Measurements from ENCODE around the gene IGF2R.

IGF2R gene

GRCh38 chr6:160031442-160031841, 62.6 kb downstream of the IGF2R start:
- no peak for DNase-seq

GRCh38 chr6:160031871-160032270, 63.0 kb downstream of the IGF2R start:
- no peak for DNase-seq

GRCh38 chr6:160032538-160032937, 63.7 kb downstream of the IGF2R start:
- no peak for DNase-seq

- DNase-seq: no peak
Measured at GRCh38 chr6:160034036-160034930, 65.4 kb downstream of the IGF2R start.

- DNase-seq: no peak
Measured at GRCh38 chr6:160035241-160035640, 66.4 kb downstream of the IGF2R start.

GRCh38 chr6:160035693-160036330, 66.9 kb downstream of the IGF2R start:
- no peak for DNase-seq

GRCh38 chr6:160036331-160036695, 67.4 kb downstream of the IGF2R start:
- DNase-seq: no peak

GRCh38 chr6:160036790-160037206, 67.9 kb downstream of the IGF2R start:
- DNase-seq: no peak

- no peak for DNase-seq
Measured at GRCh38 chr6:160038479-160038878, 69.6 kb downstream of the IGF2R start.

- DNase-seq: no peak
Measured at GRCh38 chr6:160039441-160039840, 70.6 kb downstream of the IGF2R start.

- no peak for DNase-seq
Measured at GRCh38 chr6:160040055-160040454, 71.2 kb downstream of the IGF2R start.

GRCh38 chr6:160040527-160041264, 71.8 kb downstream of the IGF2R start:
- no peak for DNase-seq

GRCh38 chr6:160041608-160042007, 72.7 kb downstream of the IGF2R start:
- no peak for DNase-seq

- no peak for DNase-seq
Measured at GRCh38 chr6:160042014-160042773, 73.3 kb downstream of the IGF2R start.

- no peak for DNase-seq
Measured at GRCh38 chr6:160042788-160043301, 74.0 kb downstream of the IGF2R start.

- no peak for DNase-seq
Measured at GRCh38 chr6:160043784-160044183, 74.9 kb downstream of the IGF2R start.

- DNase-seq: no peak
Measured at GRCh38 chr6:160044687-160045086, 75.8 kb downstream of the IGF2R start.

GRCh38 chr6:160048471-160048870, 79.6 kb downstream of the IGF2R start:
- no peak for DNase-seq

GRCh38 chr6:160049346-160049745, 80.5 kb downstream of the IGF2R start:
- DNase-seq: no peak

- DNase-seq: no peak
Measured at GRCh38 chr6:160050022-160050421, 81.1 kb downstream of the IGF2R start.

GRCh38 chr6:160051390-160051789, 82.5 kb downstream of the IGF2R start:
- DNase-seq: no peak

- DNase-seq: no peak
Measured at GRCh38 chr6:160054271-160054670, 85.4 kb downstream of the IGF2R start.

- DNase-seq: no peak
Measured at GRCh38 chr6:160054913-160055312, 86.0 kb downstream of the IGF2R start.

Measured in NCI-H748 treated with DMSO at 0.1 percent for 48 hours (cell line).